Spinal cord (tissue), 10 donors: Measurements from ENCODE around the gene PCSK6. TPM values are rescaled to one million over a fixed set of nuclear protein-coding genes. Genes with fewer than 3 reads are reported as not detected.

Experiments
- DNase-seq, 6 donors: peaks; one replicate each; pipeline versions ENCODE4 v3.0.0 to v3.0.0-alpha.2; 2013 to 2015; ENCODE audit warnings: low spot score in 6 of 6, low read depth in 4 of 6
- H3K27ac ChIP-seq: one replicate; pipeline ENCODE4 v1.5.1; 2013; ENCODE audit warnings: low read depth, low read length, control low read depth
- H3K27me3 ChIP-seq: one replicate; pipeline ENCODE4 v1.6.1; 2013; ENCODE audit warnings: low read length; ENCODE audit not compliant: control insufficient read depth, insufficient read depth
- H3K36me3 ChIP-seq: one replicate; pipeline ENCODE4 v1.6.1; 2013; ENCODE audit warnings: low read length; ENCODE audit not compliant: control insufficient read depth, insufficient read depth
- H3K4me1 ChIP-seq: one replicate; pipeline ENCODE4 v1.6.1; 2013; ENCODE audit warnings: low read length; ENCODE audit not compliant: control insufficient read depth, insufficient read depth
- H3K4me3 ChIP-seq: one replicate; pipeline ENCODE4 v1.5.1; 2013; ENCODE audit warnings: low read depth, low read length, control low read depth
- H3K9me3 ChIP-seq: one replicate; pipeline ENCODE4 v1.6.1; 2013; ENCODE audit warnings: low read length; ENCODE audit not compliant: control insufficient read depth, insufficient read depth
- WGBS: methylation state at CpG from one replicate; pipeline ENCODE4 v1.1.5; 2013; ENCODE audit warnings: missing lambda C conversion rate; ENCODE audit not compliant: insufficient coverage; 5-methylcytosine and 5-hydroxymethylcytosine counted together
- polyA plus RNA-seq, 2 donors: library from polyadenylated mRNA; unstranded; fragments of 120-200 nt; gene quantifications; one replicate each; pipeline ENCODE4 v1.2.1, GENCODE V29; 2013; ENCODE audit not compliant: insufficient read length in 2 of 2
- total RNA-seq, 2 donors: library from RNA; depleted of rRNA in 1 of 2; stranded (reverse); fragments of 120-200 nt in 1 of 2; fragments of >200 nt in 1 of 2; gene quantifications; one replicate each; pipeline versions ENCODE4 v1.2.3 to v1.2.4, GENCODE V29; 2013 to 2014
- donor health status: healthy.

PCSK6 gene
- total and polyA plus RNA-seq, 4 donors = 8.6 to 14.3 (median 11.7) TPM

DNA sequence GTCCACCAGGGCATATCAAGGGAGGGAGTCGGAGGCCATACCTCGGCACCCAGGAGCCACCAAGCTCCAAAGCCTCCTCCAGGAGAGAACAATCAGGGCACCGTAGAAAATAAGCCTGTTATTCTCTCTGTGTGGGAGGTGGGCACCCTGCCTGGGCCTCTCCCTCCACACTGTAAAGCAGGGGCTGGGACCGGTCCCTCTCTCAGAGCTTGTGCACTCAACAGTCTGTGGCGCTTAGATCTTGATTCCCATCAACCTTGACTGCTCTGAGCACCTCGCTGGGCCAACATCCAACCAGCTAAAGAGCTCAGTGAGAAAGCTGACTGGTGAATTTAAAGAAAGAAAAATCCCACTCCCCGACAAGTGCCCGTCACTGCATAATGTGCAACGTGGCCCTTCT is 53.0 kb downstream of the PCSK6 start:
- no peak for DNase-seq
- no peaks in the 10 kb centered on the region for H3K36me3 ChIP-seq
- peaks cover 5% of the 10 kb centered on the region for H3K4me1 ChIP-seq
- H3K27ac ChIP-seq = no peak overlapping the region
- no peak overlapping the region for H3K4me3 ChIP-seq
- no peaks in the 10 kb centered on the region for H3K27me3 ChIP-seq
- H3K9me3 ChIP-seq = no peaks in the 10 kb centered on the region
- WGBS = 76% methylated on average over 7 of the region's 9 CpGs

DNA sequence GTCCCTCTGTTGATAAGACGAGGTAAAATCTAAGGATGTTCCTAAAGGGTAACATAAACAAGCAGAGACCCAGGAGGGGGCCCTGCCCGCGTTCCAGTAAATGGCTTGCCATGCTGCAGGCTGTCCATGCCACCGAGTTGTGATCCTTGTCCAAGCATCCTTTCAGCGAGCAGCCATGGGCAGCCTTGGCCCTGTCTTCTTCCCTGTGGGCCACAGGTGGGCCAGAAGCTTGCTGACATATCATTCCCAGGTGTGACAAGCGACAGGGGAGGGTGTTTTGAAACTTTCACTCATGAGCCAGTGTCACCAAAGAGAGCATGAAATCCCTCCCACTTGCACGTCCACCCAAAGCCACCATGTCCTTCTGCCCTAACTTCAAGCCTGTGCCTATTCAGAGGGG is 53.7 kb downstream of the PCSK6 start:
- 87% methylated on average over 5 of the region's 7 CpGs for WGBS

DNA sequence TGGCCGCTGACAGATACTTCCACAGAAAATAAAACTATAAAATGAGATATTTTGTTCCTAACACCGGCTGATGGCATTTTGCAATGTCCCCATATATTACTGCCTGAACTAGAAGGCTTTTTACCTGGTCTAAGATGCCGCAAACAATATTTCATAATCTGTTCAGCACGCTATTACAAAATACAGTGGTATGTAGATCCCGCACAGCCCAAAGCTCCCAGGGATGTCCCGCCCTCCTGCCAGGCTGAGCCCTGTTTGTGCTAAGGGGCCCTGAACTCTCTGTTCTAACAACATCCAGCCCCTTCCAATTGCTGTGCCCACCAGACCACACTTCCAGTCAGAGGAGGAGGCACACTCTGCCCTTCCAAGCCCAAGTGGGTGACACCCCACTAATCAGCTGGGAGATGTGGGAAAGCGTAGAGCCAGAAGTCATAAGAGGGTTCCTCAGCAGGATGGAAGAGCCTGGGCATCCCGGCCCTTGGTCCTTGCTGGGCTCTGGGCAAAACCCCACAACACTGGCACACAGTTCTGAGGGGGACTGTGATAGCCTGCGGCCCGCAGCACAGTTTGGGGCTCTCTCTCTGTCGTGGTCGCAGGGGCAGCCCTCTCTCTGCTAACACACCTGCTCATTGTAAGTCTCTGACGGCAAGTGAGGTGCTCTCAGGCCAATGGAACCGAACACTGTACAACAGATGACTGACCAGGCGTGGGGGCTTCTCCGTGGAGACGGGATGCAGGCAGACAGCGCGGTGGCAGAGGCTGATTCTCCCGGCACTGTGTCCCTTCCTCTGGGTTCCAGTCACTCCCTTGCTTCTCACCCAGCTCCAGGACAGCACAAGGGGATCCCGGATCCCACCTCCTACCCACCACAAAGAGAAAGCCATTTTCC is 55.2 kb downstream of the PCSK6 start:
- Histone ChIP-seq H3K4me3 (no peak overlapping the region), H3K4me1 (no peaks in the 10 kb centered on the region), H3K9me3 (no peaks in the 10 kb centered on the region), H3K27ac (no peak overlapping the region), H3K36me3 (no peaks in the 10 kb centered on the region), H3K27me3 (no peaks in the 10 kb centered on the region)
- WGBS = 91% methylated on average over 19 of the region's 21 CpGs
- no peak for DNase-seq

More for the DNA sequence above, 53.7 kb downstream of the PCSK6 start:
- no peak overlapping the region for H3K27ac ChIP-seq
- H3K27me3 ChIP-seq = no peaks in the 10 kb centered on the region
- H3K9me3 ChIP-seq = no peaks in the 10 kb centered on the region
- no peak overlapping the region for H3K4me3 ChIP-seq
- no peak for DNase-seq
- no peaks in the 10 kb centered on the region for H3K4me1 ChIP-seq
- H3K36me3 ChIP-seq = no peaks in the 10 kb centered on the region

GRCh38 chr15:101433396-101433795 is 56.1 kb downstream of the PCSK6 start:
- DNase-seq = no peak
- 75% methylated on average over 7 of the region's 7 CpGs for WGBS

DNA sequence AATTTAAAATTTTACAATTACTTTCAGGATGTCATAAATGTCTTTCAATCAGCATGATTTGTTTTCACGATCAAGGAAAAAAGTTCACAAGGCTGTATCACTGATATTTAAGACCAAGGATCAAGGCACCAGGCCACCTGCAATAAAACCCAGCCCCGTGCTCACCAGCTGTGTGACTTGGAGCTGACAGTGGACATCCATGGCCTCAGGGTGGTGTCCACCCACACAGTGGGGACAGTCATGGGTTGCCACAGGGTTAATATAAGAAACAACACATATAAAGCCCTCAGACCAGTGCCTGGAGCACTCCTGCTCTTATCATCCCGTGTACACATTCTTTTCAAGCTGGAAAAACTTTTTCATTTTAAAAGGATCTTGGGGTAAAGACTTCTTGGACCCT is 56.5 kb downstream of the PCSK6 start:
- DNase-seq = no peak
- Histone ChIP-seq H3K9me3 (no peaks in the 10 kb centered on the region), H3K36me3 (no peaks in the 10 kb centered on the region), H3K4me3 (no peak overlapping the region), H3K4me1 (peaks cover 7% of the 10 kb centered on the region), H3K27ac (no peak overlapping the region), H3K27me3 (no peaks in the 10 kb centered on the region)
- 94% methylated on average over 2 of the region's 3 CpGs for WGBS

More at GRCh38 chr15:101433396-101433795, 56.1 kb downstream of the PCSK6 start:
- Histone ChIP-seq H3K4me3 (no peak overlapping the region), H3K9me3 (no peaks in the 10 kb centered on the region), H3K36me3 (no peaks in the 10 kb centered on the region), H3K27me3 (no peaks in the 10 kb centered on the region), H3K27ac (no peak overlapping the region), H3K4me1 (peaks cover 4% of the 10 kb centered on the region)

DNA sequence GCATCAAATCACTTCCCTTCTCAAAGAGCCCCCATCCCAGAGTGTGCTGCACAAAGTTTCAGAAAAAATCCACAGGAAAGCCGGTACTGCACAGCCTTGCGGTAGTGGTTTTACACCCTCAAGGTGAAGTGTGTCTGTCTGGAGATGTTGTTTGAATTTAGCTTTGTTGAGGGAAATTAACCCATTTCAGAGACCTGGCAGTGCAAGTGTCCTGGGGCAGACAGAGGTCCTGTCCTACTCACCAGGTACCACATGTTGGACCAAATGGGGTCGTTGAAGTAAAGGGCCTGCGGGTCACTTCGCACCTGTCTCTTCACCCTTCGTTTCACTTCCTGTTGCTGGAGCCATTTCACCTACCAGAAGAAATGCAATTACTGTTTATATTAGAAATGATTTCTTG is 57.8 kb downstream of the PCSK6 start:
- 85% methylated on average over 3 of the region's 6 CpGs for WGBS
- DNase-seq = no peak
- Histone ChIP-seq H3K27ac (no peak overlapping the region), H3K4me3 (no peak overlapping the region), H3K9me3 (no peaks in the 10 kb centered on the region), H3K36me3 (peaks cover 5% of the 10 kb centered on the region), H3K4me1 (peaks cover 14% of the 10 kb centered on the region), H3K27me3 (no peaks in the 10 kb centered on the region)

DNA sequence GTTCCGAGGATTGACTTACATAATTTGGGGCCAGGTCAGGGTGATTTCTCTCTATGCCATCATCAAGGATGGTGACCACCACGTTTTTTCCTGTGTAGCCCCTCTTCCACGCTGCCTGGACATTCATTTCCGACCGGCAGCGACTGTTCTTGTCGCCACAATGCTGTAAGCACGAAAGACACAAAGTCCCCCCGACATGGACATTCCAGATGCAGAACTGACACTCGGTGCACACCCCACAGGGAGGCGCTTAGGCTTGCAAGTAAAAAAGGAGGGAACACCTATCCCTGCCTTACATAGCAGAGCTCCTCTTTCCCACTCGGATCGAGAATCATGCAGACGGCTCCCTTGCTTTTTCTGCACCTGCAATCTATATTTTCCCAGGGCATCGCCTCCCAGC is 58.2 kb downstream of the PCSK6 start:
- H3K27ac ChIP-seq = no peak overlapping the region
- H3K36me3 ChIP-seq = peaks cover 7% of the 10 kb centered on the region
- WGBS = 75% methylated on average over 15 of the region's 15 CpGs
- no peak for DNase-seq
- no peaks in the 10 kb centered on the region for H3K27me3 ChIP-seq
- H3K4me1 ChIP-seq = peaks cover 14% of the 10 kb centered on the region
- H3K4me3 ChIP-seq = no peak overlapping the region
- no peaks in the 10 kb centered on the region for H3K9me3 ChIP-seq

GRCh38 chr15:101429646-101430045 is 59.9 kb downstream of the PCSK6 start:
- WGBS = 84% methylated on average over 9 of the region's 18 CpGs
- H3K36me3 ChIP-seq = peaks cover 7% of the 10 kb centered on the region

GRCh38 chr15:101429191-101429590 is 60.3 kb downstream of the PCSK6 start:
- Histone ChIP-seq H3K9me3 (no peaks in the 10 kb centered on the region), H3K36me3 (peaks cover 7% of the 10 kb centered on the region), H3K4me3 (no peak overlapping the region), H3K27me3 (no peaks in the 10 kb centered on the region), H3K27ac (no peak overlapping the region), H3K4me1 (peaks cover 14% of the 10 kb centered on the region)
- WGBS = 76% methylated on average over 8 of the region's 8 CpGs
- no peak for DNase-seq

More at GRCh38 chr15:101429646-101430045, 59.9 kb downstream of the PCSK6 start:
- no peaks in the 10 kb centered on the region for H3K27me3 ChIP-seq
- no peak overlapping the region for H3K4me3 ChIP-seq
- no peaks in the 10 kb centered on the region for H3K9me3 ChIP-seq
- H3K4me1 ChIP-seq = peaks cover 14% of the 10 kb centered on the region
- peak in 1 of 6 donors; percentile 33 for DNase-seq
- H3K27ac ChIP-seq = no peak overlapping the region

- no peak overlapping the region for H3K27ac ChIP-seq
- no peak for DNase-seq
These were observed 60.7 kb downstream of the PCSK6 start for GRCh38 chr15:101428758-101429157.

More at GRCh38 chr15:101428758-101429157, 60.7 kb downstream of the PCSK6 start:
- H3K4me1 ChIP-seq = peaks cover 14% of the 10 kb centered on the region
- WGBS = 57% methylated on average over 4 of the region's 12 CpGs
- no peaks in the 10 kb centered on the region for H3K9me3 ChIP-seq
- H3K27me3 ChIP-seq = no peaks in the 10 kb centered on the region
- no peak overlapping the region for H3K4me3 ChIP-seq
- H3K36me3 ChIP-seq = peaks cover 7% of the 10 kb centered on the region
